OCI-LY7 (cell line): ENCODE data around the gene RPS6KA5. TPM values are rescaled to one million over a fixed set of nuclear protein-coding genes. Genes with fewer than 3 reads are reported as not detected.

Experiments used
- BruUV-seq: library from RNA; stranded (reverse); fragments of 400-500 nt; replicated peaks from 2 replicates; lab custom pipeline; 2021; lab: Mats Ljungman, UMichigan
- CTCF ChIA-PET: fragments of 300-600 bp; sonication (Branson Sonifier 250); formaldehyde crosslinking; loops from one replicate; lab custom pipeline; 2022; ENCODE audit warnings: antibody characterized with exemption; ENCODE audit not compliant: unreplicated experiment; lab: Charles Lee
- POLR2A ChIA-PET: fragments of 300-600 bp; sonication (Branson Sonifier 250); formaldehyde crosslinking; loops from one replicate; lab custom pipeline; 2022; ENCODE audit warnings: antibody characterized with exemption; lab: Charles Lee
- DNase-seq: peaks from one replicate; pipeline ENCODE4 v3.0.0-alpha.2; 2015; ENCODE audit warnings: low spot score
- H2AFZ ChIP-seq: fragments of 200-600 bp; sonication (generic), shearing (Covaris generic); 2 replicates; pipeline ENCODE4 v1.6.1; 2014; ENCODE audit warnings: mild to moderate bottlenecking, antibody characterized with exemption, low read length, moderate library complexity
- H3K27ac ChIP-seq: fragments of 200-600 bp; sonication (generic); 2 replicates; pipeline ENCODE4 v1.5.1; 2014; ENCODE audit warnings: mixed run types, low read depth, mild to moderate bottlenecking, moderate library complexity, low read length, inconsistent platforms; ENCODE audit not compliant: poor library complexity, severe bottlenecking
- H3K36me3 ChIP-seq: fragments of 200-600 bp; sonication (generic); 2 replicates; pipeline ENCODE4 v1.6.1; 2014; ENCODE audit warnings: mild to moderate bottlenecking, antibody characterized with exemption, low read length, moderate library complexity, mixed read lengths; ENCODE audit not compliant: insufficient read depth
- H3K4me1 ChIP-seq: fragments of 200-600 bp; sonication (generic); 2 replicates; pipeline ENCODE4 v1.5.1; 2014; ENCODE audit warnings: mild to moderate bottlenecking, low read length; ENCODE audit not compliant: insufficient read depth, poor library complexity, severe bottlenecking
- H3K4me2 ChIP-seq: fragments of 200-600 bp; sonication (generic); 2 replicates; pipeline ENCODE4 v1.6.1; 2014; ENCODE audit warnings: mild to moderate bottlenecking, low read length
- H3K4me3 ChIP-seq: fragments of 200-600 bp; sonication (generic); 2 replicates; pipeline ENCODE4 v1.5.1; 2014; ENCODE audit warnings: mild to moderate bottlenecking, low read depth, low read length; ENCODE audit not compliant: poor library complexity, severe bottlenecking
- H3K79me2 ChIP-seq: fragments of 200-600 bp; sonication (generic); 2 replicates; pipeline ENCODE4 v1.6.1; 2016; ENCODE audit warnings: low read depth, mild to moderate bottlenecking, low read length, moderate library complexity, mixed read lengths; ENCODE audit not compliant: insufficient read depth
- H3K9me2 ChIP-seq: fragments of 200-600 bp; sonication (generic); 2 replicates; pipeline ENCODE4 v1.6.1; 2016; ENCODE audit warnings: mild to moderate bottlenecking, low read length, mixed read lengths; ENCODE audit not compliant: insufficient read depth
- H3K9me3 ChIP-seq: fragments of 200-600 bp; sonication (generic); 2 replicates; pipeline ENCODE4 v1.6.1; 2014; ENCODE audit warnings: mild to moderate bottlenecking, mixed run types, low read length, mixed read lengths
- H4K20me1 ChIP-seq: fragments of 200-600 bp; sonication (generic); 2 replicates; pipeline ENCODE4 v1.6.1; 2014; ENCODE audit warnings: mild to moderate bottlenecking, antibody characterized with exemption, low read length, moderate library complexity, mixed read lengths; ENCODE audit not compliant: insufficient read depth
- EZH2phosphoT487 ChIP-seq: fragments of 200-600 bp; sonication (generic); IDR thresholded peaks from 2 replicates; pipeline ENCODE4 v1.6.1; 2018; ENCODE audit warnings: low read depth, borderline replicate concordance, mild to moderate bottlenecking, mixed run types, antibody characterized with exemption, low read length, moderate library complexity, mixed read lengths
- intact Hi-C: fragments of 100-400 bp; cut with micrococcal nuclease; formaldehyde crosslinking; loops from one replicate; pipeline ENCODE4 v1.10.0; 2022; ENCODE audit not compliant: unreplicated experiment
- total RNA-seq, 2 experiments: library from RNA; depleted of rRNA in 1 of 2; stranded (reverse); fragments of >200 nt in 1 of 2; shearing (Covaris generic) in 1 of 2; gene quantifications; 2 replicates each; pipeline ENCODE4 v1.2.3, GENCODE V29; 2014 to 2022
- TF ChIP-seq, protein P1 (sequence below): fragments of 200-600 bp; sonication (generic); conservative IDR thresholded peaks from 2 replicates; pipeline ENCODE4 v1.5.1; 2014; ENCODE audit warnings: mild to moderate bottlenecking, antibody characterized with exemption, low read length, moderate library complexity, mixed read lengths

Gene RPS6KA5
- total RNA-seq, 2 experiments from 2014 or later: 9.6 to 12.7 TPM

DNA sequence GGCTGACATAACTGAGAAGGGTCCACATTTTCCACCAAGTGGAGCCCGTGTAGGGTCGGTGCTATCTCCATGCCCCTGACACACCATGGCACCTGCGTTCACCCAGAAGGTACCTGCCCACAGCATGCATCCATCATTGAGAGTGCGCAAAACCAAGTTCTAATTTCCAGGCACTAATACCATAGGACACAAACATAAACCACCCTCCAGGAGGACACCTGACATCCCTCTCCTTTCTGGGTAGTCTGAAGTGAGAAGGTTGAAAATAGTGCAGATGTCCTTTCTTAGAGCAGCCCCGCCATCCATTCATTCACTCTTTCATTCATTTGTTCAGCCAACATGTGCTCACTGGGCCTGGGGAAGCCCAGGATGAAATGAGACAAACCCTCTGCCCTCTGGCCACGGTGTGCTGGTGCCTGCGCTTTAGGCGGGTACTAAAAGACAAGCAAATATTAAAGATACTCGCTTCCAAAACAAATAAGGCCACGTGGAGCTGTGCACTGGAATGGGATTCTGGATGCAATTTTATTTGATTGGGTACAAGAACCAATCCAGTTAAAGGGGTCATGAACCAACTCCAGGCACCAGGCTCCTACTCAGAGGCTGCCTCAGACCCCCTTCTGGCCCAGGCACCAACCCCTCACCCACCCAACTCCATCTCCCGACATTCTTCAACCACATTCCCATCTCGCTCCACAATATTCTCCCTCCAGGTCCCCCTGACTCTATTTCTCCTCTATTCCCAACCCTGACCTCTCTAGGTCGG is 245.5 kb downstream of the RPS6KA5 start:
- Histone ChIP-seq H3K4me2 (no peak overlapping the region), H3K9me3 (no peaks in the 10 kb centered on the region), H3K4me1 (no peaks in the 10 kb centered on the region), H4K20me1 (no peaks in the 10 kb centered on the region), H3K79me2 (no peaks in the 10 kb centered on the region), H3K36me3 (no peaks in the 10 kb centered on the region), H3K4me3 (no peak overlapping the region), H3K9me2 (no peaks in the 10 kb centered on the region), H2AFZ (no peak overlapping the region), H3K27ac (no peak overlapping the region)
- no peak for DNase-seq
- no TSS peak for BruUV-seq
- CTCF ChIA-PET: no interaction called here
- intact Hi-C loops: no loop called here
- TF ChIP-seq EZH2phosphoT487: no peak
- TF ChIP-seq, protein P1, sequence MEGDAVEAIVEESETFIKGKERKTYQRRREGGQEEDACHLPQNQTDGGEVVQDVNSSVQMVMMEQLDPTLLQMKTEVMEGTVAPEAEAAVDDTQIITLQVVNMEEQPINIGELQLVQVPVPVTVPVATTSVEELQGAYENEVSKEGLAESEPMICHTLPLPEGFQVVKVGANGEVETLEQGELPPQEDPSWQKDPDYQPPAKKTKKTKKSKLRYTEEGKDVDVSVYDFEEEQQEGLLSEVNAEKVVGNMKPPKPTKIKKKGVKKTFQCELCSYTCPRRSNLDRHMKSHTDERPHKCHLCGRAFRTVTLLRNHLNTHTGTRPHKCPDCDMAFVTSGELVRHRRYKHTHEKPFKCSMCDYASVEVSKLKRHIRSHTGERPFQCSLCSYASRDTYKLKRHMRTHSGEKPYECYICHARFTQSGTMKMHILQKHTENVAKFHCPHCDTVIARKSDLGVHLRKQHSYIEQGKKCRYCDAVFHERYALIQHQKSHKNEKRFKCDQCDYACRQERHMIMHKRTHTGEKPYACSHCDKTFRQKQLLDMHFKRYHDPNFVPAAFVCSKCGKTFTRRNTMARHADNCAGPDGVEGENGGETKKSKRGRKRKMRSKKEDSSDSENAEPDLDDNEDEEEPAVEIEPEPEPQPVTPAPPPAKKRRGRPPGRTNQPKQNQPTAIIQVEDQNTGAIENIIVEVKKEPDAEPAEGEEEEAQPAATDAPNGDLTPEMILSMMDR: no peak
- POLR2A ChIA-PET: no interaction called here

DNA sequence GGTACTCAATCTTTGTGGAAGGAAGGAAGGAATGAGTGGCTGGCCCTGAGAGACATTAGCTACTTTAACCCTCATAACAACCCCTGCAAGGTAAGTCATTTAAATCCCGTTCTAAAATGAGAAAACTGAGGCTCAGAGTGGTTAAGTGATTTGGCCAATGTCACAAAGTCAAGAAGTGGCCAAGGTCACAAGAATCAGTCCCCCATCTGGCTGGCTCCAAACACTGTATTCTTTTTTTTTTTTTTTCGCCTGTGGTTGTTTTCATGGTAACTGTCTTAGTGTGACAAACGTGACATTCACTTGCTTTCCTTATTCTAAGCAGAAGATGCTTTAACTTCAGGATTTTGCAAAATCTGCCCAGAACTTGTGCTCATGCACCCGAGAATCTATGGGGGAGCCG is 247.0 kb downstream of the RPS6KA5 start:
- H3K4me3 ChIP-seq: no peak overlapping the region
- H3K27ac ChIP-seq: no peak overlapping the region
- H3K79me2 ChIP-seq: no peaks in the 10 kb centered on the region
- H4K20me1 ChIP-seq: no peaks in the 10 kb centered on the region
- ChIA-PET POLR2A (interaction anchor here (0.6 kb wide), 1 partner anchor 78 kb away, joined by 3 read pairs; no protein-coding TSS in a partner anchor), CTCF (no interaction called here)
- H2AFZ ChIP-seq: no peak overlapping the region
- no TSS peak for BruUV-seq
- H3K9me2 ChIP-seq: no peaks in the 10 kb centered on the region
- DNase-seq: no peak
- no peaks in the 10 kb centered on the region for H3K36me3 ChIP-seq
- H3K4me1 ChIP-seq: no peaks in the 10 kb centered on the region
- H3K9me3 ChIP-seq: no peaks in the 10 kb centered on the region
- H3K4me2 ChIP-seq: no peak overlapping the region
- intact Hi-C loops: no loop called here
- TF ChIP-seq, protein P1: no peak

DNA sequence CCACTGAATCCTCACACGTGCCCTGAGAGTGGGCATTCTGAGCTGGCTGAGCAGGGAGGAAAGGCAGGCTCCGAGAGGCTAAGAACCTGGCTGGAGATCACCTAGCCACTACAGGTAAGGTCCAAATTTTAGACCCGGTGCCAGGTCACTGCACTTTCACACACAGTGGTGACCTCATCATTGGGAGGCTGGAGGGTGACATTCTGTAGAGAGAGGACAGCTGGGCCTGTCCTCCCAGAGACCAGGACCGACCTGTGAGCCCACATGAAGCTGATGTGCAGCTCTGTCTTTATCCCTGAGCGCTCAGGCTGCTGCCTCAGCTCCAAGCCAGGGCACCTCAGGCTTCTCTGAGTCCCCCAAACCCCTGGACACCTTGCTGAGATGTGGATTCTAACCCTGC is 248.3 kb downstream of the RPS6KA5 start:
- no peak overlapping the region for H3K27ac ChIP-seq
- H3K79me2 ChIP-seq: no peaks in the 10 kb centered on the region
- no peak overlapping the region for H2AFZ ChIP-seq
- ChIA-PET POLR2A (interaction anchor here (1.1 kb wide), 1 partner anchor 13 kb away, joined by 6 read pairs; no protein-coding TSS in a partner anchor), CTCF (interaction anchor here (0.8 kb wide), 1 partner anchor 11 kb away, joined by 3 read pairs; no protein-coding TSS in a partner anchor)
- TF ChIP-seq, protein P1: no peak
- no peak for TF ChIP-seq EZH2phosphoT487
- H3K9me2 ChIP-seq: no peaks in the 10 kb centered on the region
- no peaks in the 10 kb centered on the region for H3K9me3 ChIP-seq
- H3K4me3 ChIP-seq: no peak overlapping the region
- no TSS peak for BruUV-seq
- intact Hi-C loops: no loop called here
- no peak overlapping the region for H3K4me2 ChIP-seq
- H3K36me3 ChIP-seq: no peaks in the 10 kb centered on the region
- no peaks in the 10 kb centered on the region for H4K20me1 ChIP-seq
- H3K4me1 ChIP-seq: no peaks in the 10 kb centered on the region
- DNase-seq: no peak
